ENCODE measurements around the gene PACRG. TPM values are rescaled to one million over a fixed set of nuclear protein-coding genes. Genes with fewer than 3 reads are reported as not detected.

The PACRG gene
- polyA plus RNA-seq, 3 donors: not detected

- no peak overlapping the region for H3K9ac ChIP-seq (ENCODE audit: insufficient read depth, low read length, poor library complexity, severe bottlenecking)
- H3K27ac Mint-ChIP-seq: no peak overlapping the region
- H3K27me3 Mint-ChIP-seq (ENCODE audit: low read depth in 3 of 3): no peaks in the 10 kb centered on the region
- no peak overlapping the region for H3K4me3 ChIP-seq (replicated peaks in 1 of 3; ENCODE audit: low read depth in 2 of 3, low read length in 3 of 3)
- H3K4me1 ChIP-seq (ENCODE audit: control insufficient read depth in 1 of 2, insufficient read depth in 2 of 2, low read length in 2 of 2): no peaks in the 10 kb centered on the region
- H3K4me3 Mint-ChIP-seq: no peak overlapping the region
- H4K20me1 ChIP-seq (ENCODE audit: insufficient read depth, low read length): no peaks in the 10 kb centered on the region
- H3K4me2 ChIP-seq (replicated peaks; ENCODE audit: extremely low read depth, low read length, poor library complexity, severe bottlenecking): no peak overlapping the region
- H3K27ac ChIP-seq (ENCODE audit: low read depth in 1 of 2, low read length in 2 of 2): no peak overlapping the region
- no peaks in the 10 kb centered on the region for H3K27me3 ChIP-seq (ENCODE audit: control insufficient read depth in 2 of 2, insufficient read depth in 2 of 2, low read length in 2 of 2)
- H3K79me2 ChIP-seq (ENCODE audit: insufficient read depth, low read length): no peaks in the 10 kb centered on the region
- H3K4me1 Mint-ChIP-seq: no peaks in the 10 kb centered on the region
- H2AFZ ChIP-seq (ENCODE audit: insufficient read depth, low read depth, low read length, poor library complexity, severe bottlenecking): no peak overlapping the region
- DNase-seq: no peak
- no peaks in the 10 kb centered on the region for H3K36me3 ChIP-seq (replicated peaks in 1 of 2; ENCODE audit: control insufficient read depth in 1 of 2, insufficient read depth in 2 of 2, low read length in 2 of 2)
- no peaks in the 10 kb centered on the region for H3K9me3 ChIP-seq (replicated peaks in 1 of 2; ENCODE audit: control insufficient read depth in 1 of 2, insufficient read depth in 1 of 2, low read length in 2 of 2)
- peaks cover 0 to 9% (median 0%) of the 10 kb centered on the region in 7 donors for H3K9me3 Mint-ChIP-seq
- H3K36me3 Mint-ChIP-seq: no peaks in the 10 kb centered on the region
- TF ChIP-seq, protein P1, sequence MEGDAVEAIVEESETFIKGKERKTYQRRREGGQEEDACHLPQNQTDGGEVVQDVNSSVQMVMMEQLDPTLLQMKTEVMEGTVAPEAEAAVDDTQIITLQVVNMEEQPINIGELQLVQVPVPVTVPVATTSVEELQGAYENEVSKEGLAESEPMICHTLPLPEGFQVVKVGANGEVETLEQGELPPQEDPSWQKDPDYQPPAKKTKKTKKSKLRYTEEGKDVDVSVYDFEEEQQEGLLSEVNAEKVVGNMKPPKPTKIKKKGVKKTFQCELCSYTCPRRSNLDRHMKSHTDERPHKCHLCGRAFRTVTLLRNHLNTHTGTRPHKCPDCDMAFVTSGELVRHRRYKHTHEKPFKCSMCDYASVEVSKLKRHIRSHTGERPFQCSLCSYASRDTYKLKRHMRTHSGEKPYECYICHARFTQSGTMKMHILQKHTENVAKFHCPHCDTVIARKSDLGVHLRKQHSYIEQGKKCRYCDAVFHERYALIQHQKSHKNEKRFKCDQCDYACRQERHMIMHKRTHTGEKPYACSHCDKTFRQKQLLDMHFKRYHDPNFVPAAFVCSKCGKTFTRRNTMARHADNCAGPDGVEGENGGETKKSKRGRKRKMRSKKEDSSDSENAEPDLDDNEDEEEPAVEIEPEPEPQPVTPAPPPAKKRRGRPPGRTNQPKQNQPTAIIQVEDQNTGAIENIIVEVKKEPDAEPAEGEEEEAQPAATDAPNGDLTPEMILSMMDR (IDR thresholded peaks at IDR 0.05): no peak
- WGBS (ENCODE audit: insufficient coverage): 72% methylated on average over 4 of the region's 7 CpGs
- intact Hi-C loops (cut with micrococcal nuclease): no loop called here
Observed at GRCh38 chr6:162856885-162857284, 129.1 kb downstream of the PACRG start.

- H3K27ac Mint-ChIP-seq: no peak overlapping the region
- H3K9ac ChIP-seq (ENCODE audit: insufficient read depth, low read length, poor library complexity, severe bottlenecking): no peak overlapping the region
- 60% methylated on average over 1 of the region's 2 CpGs for WGBS (ENCODE audit: insufficient coverage)
Observed at GRCh38 chr6:162857326-162857725, 129.6 kb downstream of the PACRG start.

More at GRCh38 chr6:162857326-162857725, 129.6 kb downstream of the PACRG start:
- Histone ChIP-seq H3K27ac (ENCODE audit: low read depth in 1 of 2, low read length in 2 of 2) (no peak overlapping the region), H3K4me3 (replicated peaks in 1 of 3; ENCODE audit: low read depth in 2 of 3, low read length in 3 of 3) (no peak overlapping the region), H4K20me1 (ENCODE audit: insufficient read depth, low read length) (no peaks in the 10 kb centered on the region), H3K36me3 (replicated peaks in 1 of 2; ENCODE audit: control insufficient read depth in 1 of 2, insufficient read depth in 2 of 2, low read length in 2 of 2) (no peaks in the 10 kb centered on the region), H3K9me3 (replicated peaks in 1 of 2; ENCODE audit: control insufficient read depth in 1 of 2, insufficient read depth in 1 of 2, low read length in 2 of 2) (no peaks in the 10 kb centered on the region), H3K79me2 (ENCODE audit: insufficient read depth, low read length) (no peaks in the 10 kb centered on the region), H3K4me2 (replicated peaks; ENCODE audit: extremely low read depth, low read length, poor library complexity, severe bottlenecking) (no peak overlapping the region), H2AFZ (ENCODE audit: insufficient read depth, low read depth, low read length, poor library complexity, severe bottlenecking) (no peak overlapping the region), H3K27me3 (ENCODE audit: control insufficient read depth in 2 of 2, insufficient read depth in 2 of 2, low read length in 2 of 2) (no peaks in the 10 kb centered on the region), H3K4me1 (ENCODE audit: control insufficient read depth in 1 of 2, insufficient read depth in 2 of 2, low read length in 2 of 2) (no peaks in the 10 kb centered on the region)
- H3K4me3 Mint-ChIP-seq: no peak overlapping the region
- intact Hi-C loops (cut with micrococcal nuclease): no loop called here
- TF ChIP-seq, protein P1 (IDR thresholded peaks at IDR 0.05): no peak
- H3K36me3 Mint-ChIP-seq: no peaks in the 10 kb centered on the region
- DNase-seq: no peak
- H3K9me3 Mint-ChIP-seq: peaks cover 0 to 9% (median 2%) of the 10 kb centered on the region in 7 donors
- H3K4me1 Mint-ChIP-seq: no peaks in the 10 kb centered on the region
- H3K27me3 Mint-ChIP-seq (ENCODE audit: low read depth in 3 of 3): no peaks in the 10 kb centered on the region
